ENCODE results near the gene ATG4B.

- TF ChIP-seq ZNF70 (CRISPR knock-in tag; IDR thresholded peaks at IDR 0.05) (no peak), POU6F1 (CRISPR knock-in tag; IDR thresholded peaks at IDR 0.05; ENCODE audit: borderline replicate concordance, low read depth) (no peak), TSHZ2 (CRISPR knock-in tag; IDR thresholded peaks at IDR 0.05) (no peak), ZFP30 (CRISPR knock-in tag; IDR thresholded peaks at IDR 0.05) (no peak)
Observed at GRCh38 chr2:241671457-241672240, 34.2 kb downstream of the ATG4B start.

All from SK-N-SH treated with all-trans-retinoic acid at 6 μM for 48 hours (cell line).